ENCODE data around the gene AADAT.
A peak's percentile ranks its signal among the peaks of the same experiment; 100 is the strongest.

AADAT gene

DNA sequence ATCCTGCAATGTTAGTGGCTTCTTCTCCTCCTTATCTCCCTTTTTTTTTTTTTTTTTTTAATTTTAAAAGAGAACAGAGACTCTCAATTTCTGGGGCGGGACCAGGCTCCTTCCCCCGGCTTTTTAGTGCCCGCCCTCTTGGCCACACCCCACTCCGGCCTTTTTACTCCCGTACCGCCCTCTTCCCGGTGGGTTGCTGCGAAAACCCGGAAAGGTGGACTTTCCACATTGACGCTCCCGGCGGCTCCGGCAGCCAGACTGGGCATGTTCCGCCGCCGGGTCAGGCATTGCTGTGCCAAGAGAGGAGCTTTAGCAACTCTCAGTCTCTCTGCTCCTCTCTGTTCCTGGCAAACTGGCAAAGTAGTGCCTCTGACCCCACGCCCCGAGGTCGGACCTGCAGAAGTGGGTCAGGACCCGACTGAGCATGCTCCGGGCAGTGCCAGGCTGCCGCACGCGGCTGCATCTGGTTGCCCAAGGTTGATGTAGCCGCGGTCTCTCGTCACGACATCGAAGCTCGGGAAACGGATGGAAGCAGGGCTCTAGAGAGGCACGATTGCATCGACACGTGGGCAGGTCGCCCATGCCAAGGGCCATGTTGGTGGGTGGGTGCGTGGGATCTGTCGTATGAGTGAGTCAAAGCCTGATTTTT is 62.5 kb downstream of the AADAT start:
- peak; percentile 87 for DNase-seq

DNA sequence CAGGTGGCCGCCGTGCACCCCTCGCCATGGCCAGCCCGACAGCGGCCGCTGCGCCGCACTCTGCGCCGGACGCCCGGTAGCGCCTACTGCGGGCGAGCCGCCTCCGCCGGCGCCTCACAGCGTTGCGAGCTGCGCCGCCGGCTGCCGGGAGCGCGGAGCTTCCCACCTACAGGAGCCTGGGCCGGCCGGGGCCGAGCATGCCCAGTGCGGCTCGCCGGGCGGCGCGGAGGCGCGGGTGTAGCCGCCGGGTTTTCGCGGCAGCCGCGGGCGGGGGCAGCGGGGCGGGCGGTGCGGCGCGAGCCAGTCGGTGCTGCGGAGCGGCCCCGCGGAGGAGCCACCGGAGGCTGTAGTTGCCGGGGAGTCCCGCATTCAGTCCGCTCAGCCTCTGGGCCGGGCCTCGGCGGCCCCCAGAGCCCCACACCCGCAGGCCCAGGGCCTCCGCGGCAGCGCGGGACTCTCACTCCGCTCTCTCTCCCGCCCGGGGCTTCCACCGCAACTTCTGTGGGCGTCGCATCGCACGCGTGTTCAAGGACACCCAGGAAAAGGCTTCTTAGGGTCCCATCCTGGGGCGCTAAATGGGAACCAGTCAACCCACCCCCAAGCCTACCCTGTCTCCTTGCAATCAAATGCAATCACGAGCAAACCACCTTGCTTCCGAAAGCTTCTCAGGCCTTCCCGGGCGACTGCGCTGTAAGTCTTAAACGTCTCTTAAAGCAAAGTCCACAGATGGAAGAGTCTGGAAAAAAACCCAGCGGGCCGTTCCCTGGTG is 63.3 kb downstream of the AADAT start, which contains the start of gene MFAP3L:
Gene MFAP3L, minus strand, starts transcription at position 143 of the 769 bp plus-strand sequence. CDS start 20,518 bp downstream, outside the sequence.
- DNase-seq: peak; percentile 86

DNA sequence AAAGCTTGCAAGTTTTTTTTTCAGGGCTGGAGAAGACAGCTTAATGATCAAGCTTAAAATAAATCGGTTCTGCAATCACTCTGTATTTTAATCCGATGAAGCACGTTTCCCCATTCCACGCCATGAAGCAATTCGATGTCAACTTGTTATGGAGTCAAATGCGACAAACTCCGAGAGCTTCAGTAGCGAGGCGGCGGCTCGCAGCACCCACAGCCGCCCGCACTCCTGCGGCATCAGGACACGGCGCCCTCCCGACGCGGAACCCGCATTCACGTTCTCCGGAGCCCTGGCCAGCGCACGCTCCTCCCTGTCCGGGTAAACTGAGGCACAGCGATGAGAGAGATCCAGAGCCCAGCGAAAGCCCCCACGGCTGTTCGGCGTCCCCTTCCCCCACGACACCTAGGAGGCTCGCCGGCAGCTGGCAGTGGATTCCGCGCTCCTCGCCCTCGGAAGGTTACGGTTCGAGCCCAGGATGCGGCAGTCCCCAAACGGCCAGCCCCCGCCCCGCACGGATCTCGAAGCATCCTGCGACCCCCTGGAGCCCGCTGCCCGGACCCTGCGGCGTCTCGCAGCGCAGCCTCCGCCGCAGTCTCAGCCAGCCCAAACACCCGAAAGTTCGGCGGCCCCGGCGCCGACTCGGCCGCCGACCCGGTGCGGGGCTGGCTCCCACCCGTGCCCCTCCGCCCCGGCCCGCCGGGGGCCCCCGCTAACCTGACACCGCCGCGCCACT is 64.1 kb downstream of the AADAT start:
- no peak for DNase-seq

GRCh38 chr4:170022211-170022610 is 67.5 kb downstream of the AADAT start:
- no peak for DNase-seq

- no peak for DNase-seq
These were observed 72.5 kb downstream of the AADAT start for GRCh38 chr4:170017252-170017651.

DNA sequence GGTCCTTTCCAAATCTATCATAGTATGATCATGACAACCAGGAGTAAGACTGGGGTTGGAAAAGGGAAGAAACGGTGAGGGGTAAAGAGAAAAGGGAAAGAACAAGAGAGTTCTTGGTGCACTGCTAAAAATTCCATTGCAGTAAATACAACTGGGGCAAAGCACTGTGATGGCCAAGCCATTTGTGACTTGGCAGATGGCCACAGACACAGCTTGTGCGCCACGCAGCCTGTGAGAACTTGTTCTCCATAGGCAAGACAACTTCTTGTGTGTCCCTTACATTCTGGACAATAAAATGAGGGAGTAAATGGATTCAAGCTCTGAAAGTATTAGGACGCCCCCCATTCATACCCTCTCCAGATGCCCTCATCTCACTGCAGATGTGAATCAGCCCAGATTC is 74.5 kb downstream of the AADAT start:
- DNase-seq: no peak

DNA sequence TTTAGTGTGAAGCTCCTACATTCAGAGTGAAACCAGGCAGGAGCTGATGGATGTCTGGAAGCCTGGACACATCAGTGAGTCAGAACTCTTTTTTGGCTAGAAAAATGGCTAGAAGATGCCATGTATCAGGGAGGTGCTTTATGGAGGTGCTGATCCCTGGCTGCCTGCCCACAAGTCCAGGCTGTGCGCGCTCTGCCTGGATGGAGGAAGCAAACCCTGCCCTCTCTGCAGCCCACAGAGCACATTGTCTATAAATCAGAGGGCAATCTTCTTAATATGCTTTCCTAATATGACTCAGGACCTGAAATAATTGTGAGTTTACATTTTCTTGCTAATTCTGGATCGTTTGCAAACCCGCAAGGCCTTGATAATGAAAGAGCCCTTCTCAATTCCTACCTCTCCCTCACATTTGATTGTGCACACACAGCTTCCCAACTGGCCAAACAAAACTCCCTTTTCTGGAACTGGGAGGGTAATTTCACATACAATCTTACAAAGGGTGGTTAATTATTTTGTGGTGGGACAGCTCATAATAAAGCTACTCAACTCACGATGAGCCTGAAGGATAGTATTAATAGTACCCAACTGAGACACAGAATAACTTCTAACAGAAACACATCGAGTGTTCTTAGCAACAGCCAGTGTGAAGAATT is 75.3 kb downstream of the AADAT start:
- DNase-seq: no peak

GRCh38 chr4:170012629-170012958 is 77.2 kb downstream of the AADAT start:
- DNase-seq: no peak

DNA sequence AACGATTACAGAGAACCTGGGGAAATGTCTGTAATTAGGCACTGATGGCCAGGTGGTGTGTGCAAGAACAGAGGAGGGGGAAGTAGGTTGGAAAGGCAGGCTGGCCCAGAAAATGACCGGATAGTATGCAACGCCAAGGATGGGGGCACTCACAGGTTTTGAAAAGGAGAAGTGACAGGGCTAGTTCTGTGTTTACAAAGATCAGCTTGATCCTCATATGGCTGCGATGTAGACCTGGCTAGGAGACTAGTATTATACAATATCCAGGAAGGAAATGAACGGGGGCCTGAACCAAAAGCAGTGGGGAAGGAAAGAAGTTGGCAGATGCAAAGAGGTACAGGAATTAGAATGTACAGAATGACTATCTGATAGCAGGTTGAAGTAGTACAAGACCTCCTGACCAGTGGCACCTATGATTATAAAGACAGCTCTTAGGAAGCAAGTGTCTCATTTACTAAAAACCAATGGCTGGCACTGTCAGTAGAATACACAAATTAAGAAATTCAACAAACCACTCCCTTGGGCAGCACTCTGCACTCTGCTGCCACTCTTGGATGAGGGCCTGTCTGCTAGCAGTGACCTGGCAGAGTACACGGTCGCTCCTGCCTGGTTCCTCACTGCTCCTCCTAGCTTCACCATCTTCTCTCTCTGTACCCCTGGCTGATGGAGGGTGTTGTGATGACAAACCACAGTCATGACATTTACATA is 77.7 kb downstream of the AADAT start:
- no peak for DNase-seq

All from CD4-positive, alpha-beta T cell treated with Interleukin-15 for 1 hour (primary cell).